OCI-LY7 (cell line): ENCODE data around the gene ARRDC1. TPM values are rescaled to one million over a fixed set of nuclear protein-coding genes. Genes with fewer than 3 reads are reported as not detected.

Source experiments
- BruUV-seq: library from RNA; stranded (reverse); fragments of 400-500 nt; replicated peaks from 2 replicates; lab custom pipeline; 2021; lab: Mats Ljungman, UMichigan
- CTCF ChIA-PET: fragments of 300-600 bp; sonication (Branson Sonifier 250); formaldehyde crosslinking; loops from one replicate; lab custom pipeline; 2022; ENCODE audit warnings: antibody characterized with exemption; ENCODE audit not compliant: unreplicated experiment; lab: Charles Lee
- POLR2A ChIA-PET: fragments of 300-600 bp; sonication (Branson Sonifier 250); formaldehyde crosslinking; loops from one replicate; lab custom pipeline; 2022; ENCODE audit warnings: antibody characterized with exemption; lab: Charles Lee
- DNase-seq: peaks from one replicate; pipeline ENCODE4 v3.0.0-alpha.2; 2015; ENCODE audit warnings: low spot score
- H2AFZ ChIP-seq: fragments of 200-600 bp; sonication (generic), shearing (Covaris generic); 2 replicates; pipeline ENCODE4 v1.6.1; 2014; ENCODE audit warnings: mild to moderate bottlenecking, antibody characterized with exemption, low read length, moderate library complexity
- H3K27ac ChIP-seq: fragments of 200-600 bp; sonication (generic); 2 replicates; pipeline ENCODE4 v1.5.1; 2014; ENCODE audit warnings: mixed run types, low read depth, mild to moderate bottlenecking, moderate library complexity, low read length, inconsistent platforms; ENCODE audit not compliant: poor library complexity, severe bottlenecking
- H3K36me3 ChIP-seq: fragments of 200-600 bp; sonication (generic); 2 replicates; pipeline ENCODE4 v1.6.1; 2014; ENCODE audit warnings: mild to moderate bottlenecking, antibody characterized with exemption, low read length, moderate library complexity, mixed read lengths; ENCODE audit not compliant: insufficient read depth
- H3K4me1 ChIP-seq: fragments of 200-600 bp; sonication (generic); 2 replicates; pipeline ENCODE4 v1.5.1; 2014; ENCODE audit warnings: mild to moderate bottlenecking, low read length; ENCODE audit not compliant: insufficient read depth, poor library complexity, severe bottlenecking
- H3K4me2 ChIP-seq: fragments of 200-600 bp; sonication (generic); 2 replicates; pipeline ENCODE4 v1.6.1; 2014; ENCODE audit warnings: mild to moderate bottlenecking, low read length
- H3K4me3 ChIP-seq: fragments of 200-600 bp; sonication (generic); 2 replicates; pipeline ENCODE4 v1.5.1; 2014; ENCODE audit warnings: mild to moderate bottlenecking, low read depth, low read length; ENCODE audit not compliant: poor library complexity, severe bottlenecking
- H3K79me2 ChIP-seq: fragments of 200-600 bp; sonication (generic); 2 replicates; pipeline ENCODE4 v1.6.1; 2016; ENCODE audit warnings: low read depth, mild to moderate bottlenecking, low read length, moderate library complexity, mixed read lengths; ENCODE audit not compliant: insufficient read depth
- H3K9me2 ChIP-seq: fragments of 200-600 bp; sonication (generic); 2 replicates; pipeline ENCODE4 v1.6.1; 2016; ENCODE audit warnings: mild to moderate bottlenecking, low read length, mixed read lengths; ENCODE audit not compliant: insufficient read depth
- H3K9me3 ChIP-seq: fragments of 200-600 bp; sonication (generic); 2 replicates; pipeline ENCODE4 v1.6.1; 2014; ENCODE audit warnings: mild to moderate bottlenecking, mixed run types, low read length, mixed read lengths
- H4K20me1 ChIP-seq: fragments of 200-600 bp; sonication (generic); 2 replicates; pipeline ENCODE4 v1.6.1; 2014; ENCODE audit warnings: mild to moderate bottlenecking, antibody characterized with exemption, low read length, moderate library complexity, mixed read lengths; ENCODE audit not compliant: insufficient read depth
- EZH2phosphoT487 ChIP-seq: fragments of 200-600 bp; sonication (generic); IDR thresholded peaks from 2 replicates; pipeline ENCODE4 v1.6.1; 2018; ENCODE audit warnings: low read depth, borderline replicate concordance, mild to moderate bottlenecking, mixed run types, antibody characterized with exemption, low read length, moderate library complexity, mixed read lengths
- intact Hi-C: fragments of 100-400 bp; cut with micrococcal nuclease; formaldehyde crosslinking; loops from one replicate; pipeline ENCODE4 v1.10.0; 2022; ENCODE audit not compliant: unreplicated experiment
- total RNA-seq, 2 experiments: library from RNA; depleted of rRNA in 1 of 2; stranded (reverse); fragments of >200 nt in 1 of 2; shearing (Covaris generic) in 1 of 2; gene quantifications; 2 replicates each; pipeline ENCODE4 v1.2.3, GENCODE V29; 2014 to 2022
- TF ChIP-seq, protein P1 (sequence below): fragments of 200-600 bp; sonication (generic); conservative IDR thresholded peaks from 2 replicates; pipeline ENCODE4 v1.5.1; 2014; ENCODE audit warnings: mild to moderate bottlenecking, antibody characterized with exemption, low read length, moderate library complexity, mixed read lengths

The ARRDC1 gene
- total RNA-seq, 2 experiments from 2014 or later = 59.6 to 70.3 TPM

DNA sequence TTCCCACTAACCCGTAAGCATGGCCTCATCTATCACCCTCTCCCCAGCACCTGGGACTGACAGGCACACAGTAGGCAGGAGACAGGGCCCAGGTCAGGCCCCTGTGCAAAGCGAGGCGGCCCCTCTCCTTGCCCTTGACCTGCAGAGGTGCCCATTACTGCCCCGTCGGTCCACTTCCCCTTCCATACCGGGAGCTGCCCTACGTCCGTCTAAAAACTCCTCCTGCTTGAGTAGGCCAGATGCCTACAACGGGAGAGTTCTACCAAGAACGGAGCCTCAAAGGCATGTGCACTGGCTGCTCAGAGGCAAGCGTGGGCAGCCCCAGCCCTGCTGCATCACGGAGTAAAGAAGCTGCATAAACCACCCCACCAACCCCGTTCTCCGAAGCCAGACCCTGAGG is 22.1 kb upstream of the ARRDC1 start:
- POLR2A ChIA-PET = interaction anchor here (0.8 kb wide), 1 partner anchor 22 kb away, joined by 3 read pairs; no protein-coding TSS in a partner anchor

GRCh38 chr9:137583957-137584356 is 21.5 kb upstream of the ARRDC1 start:
- no peak for DNase-seq
- Histone ChIP-seq H3K9me2 (no peaks in the 10 kb centered on the region), H3K4me3 (no peak overlapping the region), H3K36me3 (peaks cover 88% of the 10 kb centered on the region), H4K20me1 (peaks cover 4% of the 10 kb centered on the region), H3K79me2 (peaks cover 7% of the 10 kb centered on the region; the same call in 1 of the 2 replicates), H3K27ac (no peak overlapping the region), H2AFZ (no peak overlapping the region), H3K4me1 (peaks cover 11% of the 10 kb centered on the region), H3K9me3 (no peaks in the 10 kb centered on the region), H3K4me2 (no peak overlapping the region)
- TF ChIP-seq, protein P1, sequence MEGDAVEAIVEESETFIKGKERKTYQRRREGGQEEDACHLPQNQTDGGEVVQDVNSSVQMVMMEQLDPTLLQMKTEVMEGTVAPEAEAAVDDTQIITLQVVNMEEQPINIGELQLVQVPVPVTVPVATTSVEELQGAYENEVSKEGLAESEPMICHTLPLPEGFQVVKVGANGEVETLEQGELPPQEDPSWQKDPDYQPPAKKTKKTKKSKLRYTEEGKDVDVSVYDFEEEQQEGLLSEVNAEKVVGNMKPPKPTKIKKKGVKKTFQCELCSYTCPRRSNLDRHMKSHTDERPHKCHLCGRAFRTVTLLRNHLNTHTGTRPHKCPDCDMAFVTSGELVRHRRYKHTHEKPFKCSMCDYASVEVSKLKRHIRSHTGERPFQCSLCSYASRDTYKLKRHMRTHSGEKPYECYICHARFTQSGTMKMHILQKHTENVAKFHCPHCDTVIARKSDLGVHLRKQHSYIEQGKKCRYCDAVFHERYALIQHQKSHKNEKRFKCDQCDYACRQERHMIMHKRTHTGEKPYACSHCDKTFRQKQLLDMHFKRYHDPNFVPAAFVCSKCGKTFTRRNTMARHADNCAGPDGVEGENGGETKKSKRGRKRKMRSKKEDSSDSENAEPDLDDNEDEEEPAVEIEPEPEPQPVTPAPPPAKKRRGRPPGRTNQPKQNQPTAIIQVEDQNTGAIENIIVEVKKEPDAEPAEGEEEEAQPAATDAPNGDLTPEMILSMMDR = no peak
- TF ChIP-seq EZH2phosphoT487 = no peak
- ChIA-PET POLR2A (interaction anchor here (0.8 kb wide), 1 partner anchor 21 kb away, joined by 3 read pairs; no protein-coding TSS in a partner anchor), CTCF (interaction anchor here (0.6 kb wide), 1 partner anchor 8 kb away, joined by 3 read pairs; no protein-coding TSS in a partner anchor)
- intact Hi-C loops = no loop called here
- BruUV-seq = no TSS peak

More for the DNA sequence above, 22.1 kb upstream of the ARRDC1 start:
- peaks cover 5% of the 10 kb centered on the region for H3K4me1 ChIP-seq
- CTCF ChIA-PET = no interaction called here
- DNase-seq = no peak
- H4K20me1 ChIP-seq = no peaks in the 10 kb centered on the region
- H2AFZ ChIP-seq = no peak overlapping the region
- no peaks in the 10 kb centered on the region for H3K9me3 ChIP-seq
- no peak overlapping the region for H3K4me3 ChIP-seq
- no peak overlapping the region for H3K27ac ChIP-seq
- intact Hi-C loops = no loop called here
- H3K4me2 ChIP-seq = no peak overlapping the region
- H3K36me3 ChIP-seq = peaks cover 82% of the 10 kb centered on the region
- no peak for TF ChIP-seq EZH2phosphoT487
- TF ChIP-seq, protein P1 = no peak
- peaks cover 4% of the 10 kb centered on the region; the same call in 1 of the 2 replicates for H3K79me2 ChIP-seq
- no TSS peak for BruUV-seq
- H3K9me2 ChIP-seq = no peaks in the 10 kb centered on the region

- ChIA-PET CTCF (no interaction called here), POLR2A (interaction anchor here (0.6 kb wide), 1 partner anchor 37 kb away, joined by 4 read pairs; no protein-coding TSS in a partner anchor)
- TF ChIP-seq EZH2phosphoT487 = no peak
- TF ChIP-seq, protein P1 = no peak
- Histone ChIP-seq H3K79me2 (peaks cover 15% of the 10 kb centered on the region; the same call in 1 of the 2 replicates), H3K9me2 (no peaks in the 10 kb centered on the region), H3K36me3 (peaks cover 76% of the 10 kb centered on the region), H3K4me2 (no peak overlapping the region), H3K4me3 (no peak overlapping the region), H4K20me1 (peaks cover 8% of the 10 kb centered on the region), H3K9me3 (no peaks in the 10 kb centered on the region), H2AFZ (no peak overlapping the region), H3K27ac (no peak overlapping the region), H3K4me1 (peaks cover 13% of the 10 kb centered on the region)
- intact Hi-C loops = no loop called here
- BruUV-seq = no TSS peak
- DNase-seq = no peak
These were observed 18.6 kb upstream of the ARRDC1 start for GRCh38 chr9:137586854-137587253.
